Esophagus muscularis mucosa (tissue), 4 donors: ENCODE results near the gene CELSR1. TPM values are rescaled to one million over a fixed set of nuclear protein-coding genes. Genes with fewer than 3 reads are reported as not detected.

Experiments
- DNase-seq: peaks from one replicate; pipeline ENCODE4 v3.0.0-alpha.2; 2017; ENCODE audit errors: extremely low spot score
- H3K27ac ChIP-seq, 4 donors: fragments of 200-600 bp; sonication (generic); replicated peaks in 1 of 4; 1 replicate in 3 of 4; 2 replicates in 1 of 4; pipeline ENCODE4 v1.5.1; 2016 to 2019; ENCODE audit warnings: mild to moderate bottlenecking in 1 of 4
- H3K27me3 ChIP-seq, 4 donors: fragments of 200-600 bp; sonication (generic); one replicate each; pipeline versions ENCODE4 v1.5.1 to v1.6.0; 2016 to 2019
- H3K36me3 ChIP-seq, 4 donors: fragments of 200-600 bp; sonication (generic); one replicate each; pipeline ENCODE4 v1.5.1; 2016 to 2019
- H3K4me1 ChIP-seq, 4 donors: fragments of 200-600 bp; sonication (generic); one replicate each; pipeline ENCODE4 v1.5.1; 2016 to 2019
- H3K4me3 ChIP-seq, 4 donors: fragments of 200-600 bp; sonication (generic); 1 replicate in 2 of 4; 2 replicates in 2 of 4; pipeline ENCODE4 v1.5.1; 2016 to 2019; ENCODE audit warnings: mild to moderate bottlenecking in 4 of 4, moderate library complexity in 1 of 4
- H3K9me3 ChIP-seq, 4 donors: fragments of 200-600 bp; sonication (generic); 1 replicate in 3 of 4; 2 replicates in 1 of 4; pipeline ENCODE4 v1.5.1; 2016 to 2019
- EP300 ChIP-seq: sonication (generic); formaldehyde crosslinking; IDR thresholded peaks from one replicate; pipeline ENCODE4 v1.6.1; 2017; ENCODE audit warnings: antibody characterized with exemption
- POLR2A ChIP-seq: fragments of 450-650 bp; IDR thresholded peaks from one replicate; pipeline ENCODE4 v1.6.1; 2017; ENCODE audit warnings: antibody characterized with exemption, moderate library complexity, mild to moderate bottlenecking, low read depth
- POLR2AphosphoS5 ChIP-seq, 2 donors: sonication (generic); formaldehyde crosslinking; IDR thresholded peaks; one replicate each; pipeline ENCODE4 v1.6.1; 2017; ENCODE audit warnings: antibody characterized with exemption in 2 of 2
- WGBS: methylation state at CpG from one replicate; pipeline ENCODE4 v1.1.5; 2018; 5-methylcytosine and 5-hydroxymethylcytosine counted together
- intact Hi-C: fragments of 100-400 bp; cut with DNase I; formaldehyde crosslinking; loops from one replicate; pipeline ENCODE4 v1.15.1; 2023
- total RNA-seq, 4 donors: library from RNA; depleted of rRNA; stranded (reverse); fragments of >200 nt; gene quantifications; one replicate each; pipeline versions ENCODE4 v1.1.0 to v1.2.1, GENCODE V29; 2016
- TF ChIP-seq, protein P1 (sequence below), 3 experiments: fragments of 200-600 bp in 2 of 3; fragments of 450-650 bp in 1 of 3; sonication (generic) in 2 of 3; IDR thresholded peaks; one replicate each; pipeline ENCODE4 v1.5.1; 2017 to 2019; ENCODE audit warnings: antibody characterized with exemption in 3 of 3, mild to moderate bottlenecking in 2 of 3, moderate library complexity in 1 of 3

The CELSR1 gene
- total RNA-seq, 4 donors from 2014 or later: 2.5 to 2.7 (median 2.6) TPM

DNA sequence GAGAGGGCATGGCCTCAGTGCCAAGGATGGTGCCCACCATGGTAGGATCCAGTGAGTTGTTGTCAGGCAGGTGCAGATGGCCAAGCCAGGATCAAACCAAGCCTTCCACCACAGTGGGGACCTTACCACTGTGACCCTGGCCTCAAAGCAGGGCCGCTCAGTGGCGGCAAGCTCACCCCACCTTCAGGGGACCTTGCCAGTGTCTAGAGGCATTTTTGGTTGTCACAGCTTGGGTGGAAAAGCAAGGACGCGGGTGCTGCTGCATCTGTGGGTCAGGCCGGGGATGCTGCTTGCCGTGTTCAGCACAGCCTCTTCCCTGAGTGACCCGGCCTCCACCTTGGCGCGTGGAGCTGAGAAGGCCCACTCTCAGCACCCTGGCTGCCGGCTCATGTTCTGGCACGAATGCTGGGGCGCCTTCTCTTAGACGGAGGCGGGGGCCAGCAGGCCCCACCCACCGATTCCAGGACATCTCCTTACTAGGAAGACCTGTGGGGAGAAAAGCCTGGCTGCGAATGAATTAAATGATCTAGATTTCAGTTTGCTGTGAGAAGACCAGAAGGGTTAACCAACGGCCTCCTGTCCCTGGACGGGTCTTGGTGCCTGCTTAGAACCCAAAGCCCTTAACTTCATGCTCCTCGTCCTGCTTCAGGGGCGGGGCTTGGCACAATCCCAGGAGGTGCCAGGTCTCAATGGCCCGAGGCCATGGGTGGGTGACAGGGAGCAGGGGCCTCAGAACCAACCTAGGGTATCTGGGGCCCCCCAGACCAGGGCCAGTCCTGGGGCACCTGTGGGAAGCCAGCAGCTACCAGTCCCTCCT, 183.0 kb downstream of the CELSR1 start:
- H3K36me3 ChIP-seq: peaks cover 50 to 90% (median 85%) of the 10 kb centered on the region in 4 donors
- 80% methylated on average over 16 of the region's 21 CpGs for WGBS
- H3K27ac ChIP-seq: no peak overlapping the region
- peaks cover 0 to 32% (median 10%) of the 10 kb centered on the region in 4 donors for H3K4me1 ChIP-seq
- TF ChIP-seq EP300 (no peak), POLR2A (no peak), POLR2AphosphoS5 (IDR thresholded peaks at IDR 0.05) (no peak)
- TF ChIP-seq, protein P1, sequence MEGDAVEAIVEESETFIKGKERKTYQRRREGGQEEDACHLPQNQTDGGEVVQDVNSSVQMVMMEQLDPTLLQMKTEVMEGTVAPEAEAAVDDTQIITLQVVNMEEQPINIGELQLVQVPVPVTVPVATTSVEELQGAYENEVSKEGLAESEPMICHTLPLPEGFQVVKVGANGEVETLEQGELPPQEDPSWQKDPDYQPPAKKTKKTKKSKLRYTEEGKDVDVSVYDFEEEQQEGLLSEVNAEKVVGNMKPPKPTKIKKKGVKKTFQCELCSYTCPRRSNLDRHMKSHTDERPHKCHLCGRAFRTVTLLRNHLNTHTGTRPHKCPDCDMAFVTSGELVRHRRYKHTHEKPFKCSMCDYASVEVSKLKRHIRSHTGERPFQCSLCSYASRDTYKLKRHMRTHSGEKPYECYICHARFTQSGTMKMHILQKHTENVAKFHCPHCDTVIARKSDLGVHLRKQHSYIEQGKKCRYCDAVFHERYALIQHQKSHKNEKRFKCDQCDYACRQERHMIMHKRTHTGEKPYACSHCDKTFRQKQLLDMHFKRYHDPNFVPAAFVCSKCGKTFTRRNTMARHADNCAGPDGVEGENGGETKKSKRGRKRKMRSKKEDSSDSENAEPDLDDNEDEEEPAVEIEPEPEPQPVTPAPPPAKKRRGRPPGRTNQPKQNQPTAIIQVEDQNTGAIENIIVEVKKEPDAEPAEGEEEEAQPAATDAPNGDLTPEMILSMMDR (IDR thresholded peaks at IDR 0.05): no peak
- no peak for DNase-seq
- no peaks in the 10 kb centered on the region for H3K27me3 ChIP-seq
- no peak overlapping the region for H3K4me3 ChIP-seq
- intact Hi-C loops: no loop called here
- H3K9me3 ChIP-seq: no peaks in the 10 kb centered on the region

DNA sequence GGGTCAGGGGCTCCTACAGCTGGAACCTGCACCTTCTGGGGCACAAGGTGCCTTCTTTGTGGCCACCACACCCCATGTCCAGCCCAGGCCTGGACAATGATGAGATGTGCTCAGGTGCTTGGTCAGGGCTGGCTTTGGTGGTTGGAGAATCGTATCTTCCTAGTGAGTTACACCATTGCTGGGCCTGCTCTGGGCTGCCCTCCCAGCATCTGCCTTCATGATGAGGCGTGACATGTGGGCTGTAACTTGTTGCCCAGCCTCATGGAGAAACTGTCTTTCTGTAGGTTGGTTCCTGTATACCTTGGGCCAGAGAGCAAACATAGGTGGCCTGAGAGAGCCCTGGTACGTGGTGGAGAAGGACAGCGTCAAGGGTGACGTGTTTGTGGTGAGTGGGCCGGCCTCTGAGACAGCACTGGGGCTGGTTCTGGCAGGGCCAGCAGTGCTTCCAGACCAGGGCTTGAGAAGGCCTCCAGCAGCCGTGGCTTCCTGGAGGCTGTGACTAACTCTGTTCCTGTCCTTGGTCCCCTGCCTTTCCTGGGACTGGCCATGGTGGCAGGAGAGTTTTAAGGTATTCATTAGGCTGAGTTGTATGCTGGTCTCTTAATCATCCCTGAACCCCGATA, 183.8 kb downstream of the CELSR1 start:
- Histone ChIP-seq H3K4me3 (no peak overlapping the region), H3K4me1 (peaks cover 0 to 38% (median 10%) of the 10 kb centered on the region in 4 donors), H3K36me3 (peaks cover 56 to 94% (median 91%) of the 10 kb centered on the region in 4 donors), H3K27me3 (no peaks in the 10 kb centered on the region), H3K27ac (no peak overlapping the region), H3K9me3 (no peaks in the 10 kb centered on the region)
- no peak for TF ChIP-seq POLR2A
- no peak for TF ChIP-seq EP300
- TF ChIP-seq, protein P1 (IDR thresholded peaks at IDR 0.05): no peak
- no peak for TF ChIP-seq POLR2AphosphoS5 (IDR thresholded peaks at IDR 0.05)
- intact Hi-C loops: no loop called here
- DNase-seq: no peak
- 100% methylated on average over 1 of the region's 8 CpGs for WGBS

DNA sequence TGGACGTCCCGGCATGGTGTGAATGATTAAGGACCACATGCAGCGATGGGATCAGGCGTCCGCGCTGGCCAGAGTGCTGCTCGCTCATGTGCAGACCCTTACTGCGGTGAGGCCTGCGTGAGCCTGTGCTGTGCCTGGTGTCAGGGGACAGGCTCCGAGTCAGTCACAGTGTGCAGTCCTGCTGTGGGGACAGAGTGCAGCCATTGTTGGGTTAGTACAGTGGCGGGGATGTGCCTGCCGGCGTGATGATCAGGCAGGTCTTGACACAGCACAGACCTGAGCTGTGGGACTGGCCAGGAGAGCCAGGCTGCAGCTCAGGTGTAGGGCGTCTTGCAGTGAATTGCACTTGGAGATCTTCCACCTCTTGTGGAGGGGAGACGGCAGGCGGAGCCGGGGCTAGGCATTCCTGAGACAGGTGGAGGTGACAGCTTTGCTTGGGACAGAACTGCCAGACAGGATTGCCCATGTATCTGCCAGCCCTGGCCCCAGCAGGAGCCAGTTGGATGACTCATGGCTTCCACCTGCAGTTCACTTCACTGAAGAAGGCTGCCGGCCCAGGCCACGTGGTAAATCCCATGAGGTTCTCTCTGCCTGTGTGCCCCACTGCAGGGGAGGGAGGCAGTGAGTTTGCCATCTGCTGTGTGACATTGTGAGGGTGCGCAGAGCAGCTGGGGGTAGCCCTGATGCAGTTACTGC, 184.6 kb downstream of the CELSR1 start:
- Histone ChIP-seq H3K4me1 (peaks cover 0 to 38% (median 10%) of the 10 kb centered on the region in 4 donors), H3K27ac (no peak overlapping the region), H3K9me3 (no peaks in the 10 kb centered on the region), H3K27me3 (no peaks in the 10 kb centered on the region), H3K36me3 (peaks cover 64 to 98% (median 98%) of the 10 kb centered on the region in 4 donors), H3K4me3 (no peak overlapping the region)
- no peak for TF ChIP-seq POLR2A
- TF ChIP-seq EP300: no peak
- TF ChIP-seq POLR2AphosphoS5 (IDR thresholded peaks at IDR 0.05): no peak
- TF ChIP-seq, protein P1 (IDR thresholded peaks at IDR 0.05): no peak
- intact Hi-C loops: no loop called here
- 84% methylated on average over 8 of the region's 20 CpGs for WGBS
- no peak for DNase-seq

DNA sequence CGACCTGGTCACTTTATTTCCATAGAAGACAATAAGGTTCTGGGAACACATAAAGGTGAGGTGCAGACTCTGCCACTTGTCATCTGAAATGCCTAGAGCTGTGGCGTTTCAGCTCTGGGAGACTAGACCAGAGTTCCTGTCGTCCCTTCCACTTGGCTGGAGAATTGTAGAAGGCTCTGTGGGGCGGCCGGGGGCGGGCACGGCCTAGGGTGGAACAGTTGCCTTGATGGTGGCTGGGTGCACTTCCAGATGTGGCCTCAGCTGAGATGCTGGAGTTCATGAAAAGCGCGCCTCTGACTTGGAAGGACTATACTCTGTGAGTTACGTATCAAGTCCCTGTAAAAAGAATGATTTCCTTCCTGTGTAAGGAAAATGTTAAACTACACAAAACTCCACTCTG, 185.1 kb downstream of the CELSR1 start:
- H3K27ac ChIP-seq: no peak overlapping the region
- H3K27me3 ChIP-seq: no peaks in the 10 kb centered on the region
- TF ChIP-seq EP300: no peak
- TF ChIP-seq POLR2AphosphoS5 (IDR thresholded peaks at IDR 0.05): no peak
- no peak for TF ChIP-seq POLR2A
- TF ChIP-seq, protein P1 (IDR thresholded peaks at IDR 0.05): no peak
- DNase-seq: no peak
- intact Hi-C loops: no loop called here
- H3K4me1 ChIP-seq: peaks cover 0 to 39% (median 10%) of the 10 kb centered on the region in 4 donors
- H3K36me3 ChIP-seq: peaks cover 70 to 99% (median 98%) of the 10 kb centered on the region in 4 donors
- 92% methylated on average over 10 of the region's 10 CpGs for WGBS
- H3K9me3 ChIP-seq: no peaks in the 10 kb centered on the region
- H3K4me3 ChIP-seq: no peak overlapping the region
